Measurements from ENCODE around the gene WDTC1.
A peak's percentile ranks its signal among the peaks of the same experiment; 100 is the strongest.

WDTC1 gene

DNA sequence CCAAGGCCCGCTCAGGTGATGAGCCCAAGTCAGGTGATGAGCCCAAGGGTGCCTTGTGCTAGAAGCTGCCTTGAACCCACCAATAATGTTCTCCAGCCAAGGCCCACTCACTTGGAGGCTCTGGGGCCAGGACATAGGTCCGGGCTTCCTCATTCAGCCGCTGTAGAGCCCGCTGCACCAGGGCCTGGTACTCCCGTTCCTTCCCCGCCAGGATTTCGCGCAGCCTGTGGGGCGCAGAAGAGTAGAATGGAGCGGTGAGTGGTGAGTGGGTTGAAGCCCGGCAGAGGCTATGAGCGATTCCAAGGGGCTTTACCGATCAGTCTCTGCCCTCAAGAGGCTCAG is 121.8 kb downstream of the WDTC1 start:
- TF ChIP-seq, protein P1, sequence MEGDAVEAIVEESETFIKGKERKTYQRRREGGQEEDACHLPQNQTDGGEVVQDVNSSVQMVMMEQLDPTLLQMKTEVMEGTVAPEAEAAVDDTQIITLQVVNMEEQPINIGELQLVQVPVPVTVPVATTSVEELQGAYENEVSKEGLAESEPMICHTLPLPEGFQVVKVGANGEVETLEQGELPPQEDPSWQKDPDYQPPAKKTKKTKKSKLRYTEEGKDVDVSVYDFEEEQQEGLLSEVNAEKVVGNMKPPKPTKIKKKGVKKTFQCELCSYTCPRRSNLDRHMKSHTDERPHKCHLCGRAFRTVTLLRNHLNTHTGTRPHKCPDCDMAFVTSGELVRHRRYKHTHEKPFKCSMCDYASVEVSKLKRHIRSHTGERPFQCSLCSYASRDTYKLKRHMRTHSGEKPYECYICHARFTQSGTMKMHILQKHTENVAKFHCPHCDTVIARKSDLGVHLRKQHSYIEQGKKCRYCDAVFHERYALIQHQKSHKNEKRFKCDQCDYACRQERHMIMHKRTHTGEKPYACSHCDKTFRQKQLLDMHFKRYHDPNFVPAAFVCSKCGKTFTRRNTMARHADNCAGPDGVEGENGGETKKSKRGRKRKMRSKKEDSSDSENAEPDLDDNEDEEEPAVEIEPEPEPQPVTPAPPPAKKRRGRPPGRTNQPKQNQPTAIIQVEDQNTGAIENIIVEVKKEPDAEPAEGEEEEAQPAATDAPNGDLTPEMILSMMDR (conservative IDR thresholded peaks at IDR 0.05; ENCODE audit: low read depth, low read length): no peak
- no peak for DNase-seq (ENCODE audit: low read depth)
- no peak overlapping the region for H3K4me3 ChIP-seq (ENCODE audit: low read depth, low read length)

DNA sequence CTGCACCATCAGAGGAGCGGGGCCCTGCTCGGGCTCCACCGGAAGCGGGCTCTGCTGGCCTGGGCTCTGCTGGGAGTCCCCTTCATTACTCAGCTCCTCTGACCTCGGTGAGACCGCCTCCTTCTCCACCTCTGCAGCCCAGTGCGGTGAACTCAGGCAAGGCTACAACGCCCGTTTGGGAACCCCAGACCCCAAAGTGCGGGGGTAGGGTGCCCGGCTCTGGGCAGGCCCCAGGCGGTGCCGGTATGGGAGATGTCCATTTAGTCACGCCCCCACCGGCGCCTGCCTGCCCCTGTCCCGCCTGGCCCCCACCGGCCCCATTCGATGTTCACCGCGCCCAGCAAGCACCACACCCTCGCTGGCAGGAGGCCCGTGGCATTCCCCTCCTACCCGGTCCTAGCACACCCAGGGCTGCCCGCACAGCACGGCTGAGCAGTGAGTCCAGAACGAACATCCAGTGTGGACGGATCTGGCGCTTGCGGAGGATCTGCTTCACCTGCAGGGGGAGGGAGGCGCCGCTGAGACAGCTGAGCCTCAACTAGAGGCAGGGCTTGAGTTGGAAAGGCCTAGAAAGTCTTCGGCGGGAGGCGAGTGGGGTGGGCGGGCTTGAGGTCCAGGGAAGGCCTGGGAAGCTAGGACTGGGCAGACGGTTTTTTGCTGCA is 122.3 kb downstream of the WDTC1 start:
- TF ChIP-seq, protein P1 (conservative IDR thresholded peaks at IDR 0.05; ENCODE audit: low read depth, low read length): no peak
- DNase-seq (ENCODE audit: low read depth): no peak
- no peak overlapping the region for H3K4me3 ChIP-seq (ENCODE audit: low read depth, low read length)

DNA sequence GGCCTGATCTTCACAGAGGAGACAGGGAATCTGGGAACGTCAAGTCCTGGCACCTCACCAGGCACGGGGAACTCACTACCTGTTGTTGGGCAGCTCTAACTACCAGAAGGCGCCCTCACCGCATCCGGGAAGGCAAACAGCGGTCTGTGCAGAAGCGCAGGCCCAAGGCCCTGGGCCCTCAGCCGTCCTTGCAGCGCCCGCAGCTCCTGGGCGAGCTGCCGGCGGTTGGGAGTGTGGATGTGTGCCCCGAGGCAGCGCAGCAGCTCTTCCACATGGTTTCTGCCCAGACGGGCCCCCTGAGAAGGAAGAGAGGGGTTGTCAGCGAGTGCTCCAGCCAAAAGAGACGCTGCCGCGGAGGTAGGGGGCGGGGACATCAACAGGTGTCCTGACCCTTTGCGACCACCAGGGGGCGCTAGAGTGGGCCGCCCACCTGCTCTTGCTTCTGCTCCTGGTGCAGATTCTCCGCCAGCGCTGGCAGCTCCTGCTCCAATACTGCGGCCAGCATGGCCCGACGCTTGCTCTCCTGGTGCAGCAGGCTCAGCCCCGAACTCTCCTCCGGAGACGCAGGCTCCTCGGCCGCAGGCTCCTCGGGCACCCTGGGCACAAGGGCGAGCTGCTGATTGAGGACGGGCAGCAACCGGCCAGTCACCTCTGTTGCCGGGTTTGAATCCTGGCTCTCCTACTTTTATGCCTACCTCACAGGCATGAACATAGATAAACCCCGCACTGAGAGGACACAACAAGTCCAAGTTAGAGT is 123.0 kb downstream of the WDTC1 start:
- peak; percentile 65 for DNase-seq (ENCODE audit: low read depth)
- no peak overlapping the region for H3K4me3 ChIP-seq (ENCODE audit: low read depth, low read length)
- TF ChIP-seq, protein P1 (conservative IDR thresholded peaks at IDR 0.05; ENCODE audit: low read depth, low read length): peak; percentile 86
